NCI-H1436 treated with DMSO at 0.1 percent for 48 hours (cell line): ENCODE data around the gene EFNA1.
"Not testable (repeated sequence)": the region's sequence is repeated elsewhere in the genome, so short reads cannot be mapped to it uniquely, and the experiment has no call there.

Experiments used
- DNase-seq: peaks from one replicate; lab custom pipeline; 2025; lab: John Stamatoyannopoulos, UW

The EFNA1 gene

DNA sequence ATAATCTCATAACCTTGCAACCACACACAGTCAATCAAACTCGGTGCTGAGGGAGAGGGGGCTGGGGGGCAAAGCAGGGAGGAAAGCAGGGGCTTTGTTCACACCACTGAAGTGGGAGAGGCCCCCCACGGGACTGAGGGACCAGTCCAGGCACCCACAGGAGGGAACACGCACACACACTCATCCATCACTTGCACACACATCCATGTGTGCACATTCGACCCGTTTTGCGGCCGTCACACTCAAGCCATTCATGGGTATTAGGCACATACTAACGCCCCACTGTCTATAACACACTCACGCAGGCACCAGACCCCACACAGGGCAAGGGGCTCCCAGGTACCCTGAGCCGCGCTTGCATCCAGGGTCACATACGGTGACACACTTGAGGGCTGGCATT lies 35.0 kb upstream of the EFNA1 start:
- DNase-seq: no peak

DNA sequence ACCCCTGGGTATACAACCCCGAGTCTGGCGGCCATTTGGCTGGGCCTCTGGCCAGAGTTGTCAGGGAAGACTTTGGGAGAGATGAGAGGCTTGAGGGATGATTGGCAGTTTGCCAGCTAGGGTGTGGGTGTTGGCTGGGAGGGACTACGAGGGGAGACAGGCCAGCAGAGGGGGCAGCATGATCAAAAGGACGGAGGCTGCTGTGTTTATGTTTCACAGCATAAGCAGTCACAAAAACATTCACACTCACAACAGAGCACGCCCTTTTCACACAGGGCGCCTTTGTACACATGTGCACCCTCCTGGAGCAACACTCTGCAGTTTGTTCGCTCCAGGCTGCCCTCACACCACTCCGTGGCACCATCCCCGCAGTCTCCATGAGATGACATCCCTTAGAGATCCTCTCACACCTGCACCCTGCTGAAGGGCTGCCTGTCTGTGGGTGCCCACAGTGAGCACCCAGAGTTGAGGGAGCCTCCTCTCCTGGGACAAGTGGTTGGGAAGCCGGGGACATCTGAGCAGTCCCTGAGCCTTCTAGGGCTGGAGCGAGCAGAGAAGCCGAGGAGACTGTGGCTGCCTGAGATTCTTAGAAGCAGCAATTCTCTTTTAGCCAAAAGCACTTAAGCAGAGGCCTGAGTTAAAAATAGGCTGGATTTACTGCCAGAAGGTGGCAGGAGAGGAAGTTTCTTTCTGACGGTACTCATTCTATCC lies 33.6 kb upstream of the EFNA1 start:
- DNase-seq: no peak

DNA sequence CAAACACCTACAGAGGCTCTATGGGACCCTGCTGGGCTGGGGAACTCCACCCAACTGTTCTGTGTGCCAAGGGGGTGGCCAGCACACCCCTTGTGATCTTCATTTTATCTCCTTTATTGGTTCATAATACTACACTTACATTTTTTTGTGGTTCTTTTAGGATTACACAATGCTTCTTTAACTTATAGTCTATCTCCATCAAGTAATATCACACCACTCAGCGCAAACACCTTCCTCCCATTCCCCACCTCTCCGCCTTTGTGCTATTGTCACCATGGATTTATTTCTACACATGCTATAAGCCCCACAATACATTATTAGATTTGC lies 33.1 kb upstream of the EFNA1 start:
- no peak for DNase-seq

DNA sequence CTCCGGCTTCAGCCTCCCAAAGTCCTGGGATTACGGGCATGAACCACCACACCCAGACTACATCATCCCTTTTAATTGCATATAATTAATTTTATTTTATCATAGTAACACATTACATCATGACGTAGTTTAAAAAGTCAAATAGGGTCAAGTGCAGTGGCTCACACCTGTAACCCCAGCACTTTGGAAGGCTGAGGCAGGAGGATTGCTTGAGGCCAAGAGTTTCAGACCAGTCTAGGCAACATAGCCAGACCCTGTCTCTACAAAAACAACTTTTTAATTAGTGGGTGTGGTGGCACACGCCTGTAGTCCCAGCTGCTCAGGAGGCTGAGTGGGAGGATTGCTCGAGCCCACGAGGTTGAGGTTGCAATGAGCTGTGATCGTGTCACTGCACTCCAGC lies 28.3 kb upstream of the EFNA1 start:
- no peak for DNase-seq

DNA sequence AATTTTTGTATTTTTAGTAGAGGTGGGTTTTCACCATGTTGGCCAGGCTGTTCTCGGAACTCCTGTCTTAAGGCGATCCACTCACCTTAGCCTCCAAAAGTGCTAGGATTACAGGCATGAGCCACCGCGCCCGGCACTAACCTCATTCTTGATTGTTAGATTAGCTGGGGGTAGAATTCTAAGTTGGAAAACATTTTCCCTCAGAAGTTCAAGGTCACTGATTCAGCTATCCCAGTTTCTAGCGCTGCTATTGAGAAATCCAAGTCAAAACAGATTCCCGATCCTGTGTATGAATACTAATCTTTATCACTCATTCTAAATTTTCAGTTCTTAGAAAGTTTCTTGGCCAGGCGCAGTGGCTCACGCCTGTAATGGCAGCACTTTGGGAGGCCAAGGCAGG lies 24.4 kb upstream of the EFNA1 start:
- no peak for DNase-seq

DNA sequence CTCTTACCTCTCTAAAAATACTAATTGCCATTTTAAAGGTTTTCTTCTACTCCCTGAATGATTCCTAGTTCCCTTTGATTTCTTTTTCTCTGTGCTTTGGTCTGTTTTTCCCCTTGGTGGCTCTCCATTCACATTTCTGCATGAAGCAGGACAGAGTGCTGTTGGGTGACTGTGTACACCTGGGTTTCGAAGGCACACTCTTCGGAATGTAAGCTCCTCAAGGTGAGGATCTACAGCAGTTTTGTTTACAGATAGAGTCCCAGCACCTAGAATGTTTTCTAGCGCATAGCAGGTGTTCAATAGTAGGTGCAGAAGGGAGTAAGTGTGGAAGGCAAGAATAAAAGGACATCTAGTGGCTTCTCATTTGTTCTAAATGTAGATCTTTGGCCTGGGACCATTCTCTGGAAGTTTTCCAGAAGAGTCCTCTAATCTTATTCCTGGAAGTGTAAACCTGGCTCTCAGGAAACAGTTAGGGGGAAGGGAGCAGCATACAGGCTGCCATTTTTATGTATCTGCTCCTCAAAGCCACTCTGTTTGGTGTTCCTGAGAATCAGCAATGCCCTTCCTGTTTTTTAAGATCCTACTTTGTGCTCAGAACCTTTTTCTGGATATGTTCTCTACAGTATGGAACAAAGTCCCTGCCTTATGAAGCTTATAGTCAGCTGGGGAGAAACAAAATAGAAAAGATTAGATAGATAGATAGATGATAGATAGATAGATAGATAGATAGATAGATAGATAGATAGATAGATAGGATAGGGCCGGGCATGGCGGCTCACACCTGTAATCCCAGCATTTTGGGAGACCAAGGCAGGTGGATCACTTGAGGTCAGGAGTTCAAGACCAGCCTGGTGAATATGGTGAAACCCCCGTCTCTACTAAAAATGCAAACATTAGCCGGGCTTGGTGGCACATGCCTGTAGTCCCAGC lies 22.8 kb upstream of the EFNA1 start:
- no peak for DNase-seq

DNA sequence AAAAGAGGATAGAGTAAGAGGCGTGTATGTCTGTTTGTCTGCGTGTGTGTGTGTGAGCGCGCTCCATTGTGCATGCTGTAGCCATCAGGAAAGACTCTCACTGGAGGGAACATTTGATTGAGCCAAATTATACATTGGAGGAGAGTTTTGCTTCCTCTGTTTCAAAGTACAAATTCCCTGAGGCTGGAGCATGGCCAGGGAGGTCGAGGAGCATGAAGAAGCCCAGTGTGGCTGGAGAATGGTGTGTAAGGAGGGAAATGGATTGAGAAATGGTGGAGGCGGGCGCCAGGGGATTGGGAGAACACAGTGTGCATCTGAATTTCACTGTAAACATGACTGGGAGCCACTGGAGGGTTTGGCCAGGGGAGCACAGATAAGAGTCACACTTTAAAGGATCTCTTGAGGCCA lies 22.1 kb upstream of the EFNA1 start:
- no peak for DNase-seq

DNA sequence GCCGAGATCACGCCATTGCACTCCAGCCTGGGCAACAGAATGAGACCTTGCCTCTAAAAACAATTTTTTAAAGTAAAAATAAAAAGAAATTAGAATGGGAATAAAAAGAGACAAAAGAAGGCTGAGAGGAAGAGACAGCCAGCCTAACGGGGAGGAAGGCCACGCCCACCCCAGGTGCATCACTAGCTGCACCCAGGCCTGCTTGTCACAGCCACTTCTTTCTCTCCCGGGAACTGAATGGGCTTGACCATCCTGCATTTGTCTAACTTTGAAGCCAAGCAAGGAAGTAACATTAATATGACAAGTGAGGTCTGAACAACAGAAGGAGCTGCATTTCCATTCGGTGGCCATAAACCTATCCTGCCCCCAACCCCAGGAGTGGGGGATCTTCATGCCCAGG lies 20.8 kb upstream of the EFNA1 start:
- no peak for DNase-seq

DNA sequence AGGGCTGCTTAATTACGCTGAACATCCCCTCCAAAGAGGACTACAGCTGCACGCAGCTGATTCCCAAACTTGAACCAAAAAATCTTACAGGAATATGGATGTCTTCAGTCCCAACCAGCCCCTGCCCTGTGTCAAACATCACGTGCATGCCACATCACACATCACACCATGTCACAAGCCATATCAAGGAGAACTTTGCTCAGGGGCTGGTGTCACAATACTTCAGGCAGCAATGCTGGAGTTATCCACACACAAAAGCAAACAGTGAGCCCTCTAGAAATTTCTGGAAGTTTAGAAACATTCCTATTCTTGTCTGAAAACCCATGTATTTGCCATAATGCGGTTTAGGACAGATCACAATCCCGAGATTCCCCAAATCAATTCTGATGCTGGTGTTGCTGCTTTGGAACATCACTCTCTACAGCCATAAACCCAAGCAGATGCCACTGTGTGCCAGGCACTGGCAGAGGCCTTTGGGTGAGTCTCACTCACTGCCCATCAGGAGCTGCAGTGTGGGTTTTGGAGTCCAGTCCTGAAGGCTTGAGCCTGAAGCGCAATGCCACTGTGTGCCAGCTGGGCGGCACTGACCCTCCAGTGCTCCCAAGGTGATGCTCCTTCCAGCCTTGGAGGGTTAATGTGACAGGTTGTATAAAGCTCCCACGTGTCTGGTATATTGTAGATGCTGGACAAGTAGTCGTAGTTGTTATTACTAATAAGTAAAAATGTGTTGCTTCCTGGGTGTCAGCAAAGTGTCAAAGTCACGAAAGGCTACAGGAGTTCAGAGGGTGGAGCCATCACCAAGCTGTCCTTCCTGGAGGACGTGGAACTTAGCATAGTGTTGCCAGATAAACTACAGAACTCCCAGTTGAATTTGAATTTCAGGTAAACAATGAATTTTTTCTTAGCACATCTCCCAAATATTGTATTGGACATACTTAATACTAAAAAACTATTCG lies 20.1 kb upstream of the EFNA1 start:
- DNase-seq: no peak

DNA sequence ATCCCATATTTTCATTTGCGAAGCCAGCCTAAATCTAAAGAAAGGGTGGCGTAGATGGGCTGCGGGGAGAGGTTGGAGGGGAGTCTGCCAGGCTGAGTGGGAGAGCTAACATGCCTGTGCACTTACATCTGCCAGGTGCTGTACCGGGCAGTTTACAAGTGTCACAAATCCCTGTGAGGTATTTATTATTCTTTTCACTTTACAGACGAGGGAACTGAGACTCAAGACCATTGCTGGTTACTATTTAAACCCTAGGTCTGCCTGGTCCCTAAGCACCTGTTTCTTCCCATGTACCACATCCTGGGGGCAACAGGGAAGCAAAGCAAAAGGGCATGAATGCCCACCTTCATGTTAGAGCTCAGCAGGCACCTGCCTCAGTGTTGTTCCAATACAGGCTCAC lies 19.4 kb upstream of the EFNA1 start:
- DNase-seq: no peak

DNA sequence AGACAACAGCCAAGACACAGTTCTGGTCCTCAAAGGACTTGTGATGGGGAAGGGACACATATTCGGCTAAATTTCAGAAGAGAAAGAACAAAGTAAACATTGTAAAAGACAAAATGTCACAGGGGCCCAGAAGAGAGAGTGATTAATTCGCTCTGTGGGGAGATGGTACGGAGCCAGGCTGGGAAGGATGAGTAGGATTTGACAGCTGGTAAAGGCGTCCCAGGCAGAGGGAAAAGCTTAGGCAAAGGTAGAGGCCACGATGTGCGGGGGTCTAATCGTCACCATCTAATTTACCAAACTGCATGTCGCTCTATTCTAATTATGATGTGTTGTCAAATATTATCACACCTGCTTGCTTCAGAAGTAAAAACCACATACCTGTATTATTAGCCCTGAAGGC lies 17.3 kb upstream of the EFNA1 start:
- DNase-seq: no peak

DNA sequence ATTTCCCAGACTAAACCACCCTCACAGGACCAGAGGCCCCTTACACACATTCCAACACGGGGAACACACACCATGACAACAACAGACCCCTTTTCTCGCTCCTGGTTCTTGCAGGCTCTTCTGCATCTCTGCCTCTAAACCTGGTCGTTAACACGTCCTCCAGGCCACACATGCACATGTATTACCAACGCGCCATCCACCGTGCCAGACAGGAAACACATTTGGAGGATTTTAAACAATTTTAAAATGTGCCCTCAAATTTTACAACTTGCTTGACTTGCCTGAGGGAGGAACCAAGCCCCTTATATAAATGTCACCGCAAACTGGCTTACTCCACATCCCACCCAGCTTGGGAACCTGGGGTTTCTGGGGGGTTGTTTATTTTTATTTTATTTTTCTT lies 16.9 kb upstream of the EFNA1 start:
- DNase-seq: no peak

DNA sequence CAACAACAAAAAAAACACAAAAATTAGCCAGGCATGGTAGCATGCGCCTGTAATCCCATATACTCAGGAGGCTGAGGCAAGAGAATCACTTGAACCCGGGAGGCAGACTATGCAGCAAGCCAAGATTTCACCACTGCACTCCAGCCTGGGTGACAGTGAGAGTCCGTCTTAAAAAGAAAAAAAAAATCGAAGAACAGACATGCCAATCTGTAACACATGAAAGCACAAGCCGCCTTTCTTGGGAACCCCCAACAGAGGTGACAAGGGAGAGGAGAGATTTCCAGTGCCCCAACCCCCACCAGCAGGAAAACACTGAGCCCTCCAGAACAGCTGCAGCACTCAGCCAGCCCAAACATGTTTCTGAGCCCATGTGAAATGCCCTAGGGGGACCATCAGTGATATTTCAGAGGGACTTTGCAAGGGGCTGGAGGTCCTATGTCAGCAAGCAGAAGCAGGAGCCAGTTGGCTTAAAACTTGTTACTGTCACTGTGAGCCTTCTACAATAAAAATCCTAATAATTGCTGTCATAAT lies 14.2 kb upstream of the EFNA1 start:
- DNase-seq: no peak

DNA sequence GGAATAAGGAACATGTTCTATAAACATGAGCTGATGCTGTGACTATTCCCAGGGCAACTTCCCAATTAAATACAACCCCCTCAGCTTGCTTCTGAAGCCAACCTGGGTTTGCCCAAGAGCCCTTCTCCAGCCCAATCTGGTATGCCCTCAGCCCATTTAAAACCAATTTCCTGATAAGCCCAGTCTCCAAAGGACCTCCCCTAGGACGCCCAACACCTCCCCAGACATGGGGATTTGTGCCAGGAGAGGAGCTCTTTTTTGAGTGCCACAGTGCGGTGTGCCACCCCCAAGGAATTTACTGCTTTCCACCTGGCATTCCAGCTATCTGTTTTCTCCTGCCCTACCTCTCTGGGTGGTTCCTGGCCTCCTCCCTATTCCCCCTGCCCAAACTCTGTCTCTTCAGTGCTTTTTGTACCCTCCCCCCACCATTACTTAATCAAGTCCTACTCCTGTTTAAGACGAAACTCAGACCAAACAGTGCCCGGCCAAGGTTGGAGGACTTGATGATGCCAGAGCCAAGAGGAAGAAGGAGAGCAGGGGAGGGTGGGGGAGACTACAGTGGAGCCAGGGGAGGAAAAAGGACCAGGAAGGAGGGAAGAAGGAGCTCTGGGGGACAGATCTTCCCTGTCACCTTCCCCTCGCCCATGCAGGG lies 11.4 kb upstream of the EFNA1 start:
- DNase-seq: no peak

DNA sequence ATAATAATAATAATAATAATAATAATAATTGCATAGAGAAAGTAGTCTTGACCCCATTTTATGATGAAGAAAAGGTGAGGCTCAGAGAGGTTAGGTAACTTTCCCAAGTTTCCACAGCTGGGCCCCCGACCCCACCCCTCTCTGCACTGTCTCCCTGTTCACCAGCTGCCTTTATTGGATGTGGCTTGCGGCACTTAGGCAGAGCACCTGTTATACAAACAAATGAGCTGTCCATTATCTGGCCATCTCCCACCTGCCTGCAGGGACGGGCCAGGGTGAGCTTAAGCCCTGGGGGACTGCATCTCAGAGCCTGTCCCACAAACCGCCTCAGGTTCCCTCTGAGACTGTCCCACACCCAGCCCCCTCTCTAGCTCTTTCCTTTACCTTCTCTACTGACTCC lies 10.1 kb upstream of the EFNA1 start:
- DNase-seq: no peak

DNA sequence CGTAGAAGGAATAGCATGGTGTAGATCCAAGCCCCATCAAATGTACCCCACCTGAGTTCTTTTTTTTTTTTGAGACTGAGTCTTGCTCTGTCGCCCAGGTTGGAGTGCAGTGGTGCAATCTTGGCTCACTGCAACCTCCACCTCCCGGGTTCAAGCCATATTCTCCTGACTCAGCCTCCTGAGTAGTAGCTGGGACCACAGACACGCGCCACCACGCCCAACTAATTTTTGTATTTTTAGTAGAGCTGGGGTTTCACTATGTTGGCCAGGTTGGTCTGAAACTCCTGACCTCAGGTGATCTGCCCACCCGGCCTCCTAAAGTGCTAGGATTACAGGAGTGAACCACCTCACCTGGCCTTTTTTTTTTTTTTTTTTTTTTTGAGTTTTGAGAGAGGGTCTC lies 9.6 kb upstream of the EFNA1 start:
- not testable (repeated sequence) for DNase-seq

DNA sequence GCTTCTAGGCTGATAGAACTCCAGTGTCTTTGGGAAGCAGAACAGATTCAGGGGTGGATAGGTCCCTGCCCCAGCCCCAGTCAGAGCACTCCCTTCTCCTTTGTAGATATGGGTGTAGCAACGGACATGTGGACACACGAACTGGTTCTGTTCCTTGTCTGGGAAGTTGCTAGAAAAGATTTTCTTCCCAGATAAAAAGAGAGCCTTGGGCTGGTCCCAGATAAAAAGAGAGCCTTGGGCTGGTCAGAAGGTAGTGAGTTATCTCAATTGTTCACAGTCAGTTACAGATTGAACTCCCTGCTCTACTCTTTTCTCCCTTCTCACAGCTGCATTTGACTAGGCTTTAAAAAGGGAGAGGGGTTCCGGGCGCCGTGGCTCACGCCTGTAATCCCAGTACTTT lies 7.4 kb upstream of the EFNA1 start:
- DNase-seq: no peak

DNA sequence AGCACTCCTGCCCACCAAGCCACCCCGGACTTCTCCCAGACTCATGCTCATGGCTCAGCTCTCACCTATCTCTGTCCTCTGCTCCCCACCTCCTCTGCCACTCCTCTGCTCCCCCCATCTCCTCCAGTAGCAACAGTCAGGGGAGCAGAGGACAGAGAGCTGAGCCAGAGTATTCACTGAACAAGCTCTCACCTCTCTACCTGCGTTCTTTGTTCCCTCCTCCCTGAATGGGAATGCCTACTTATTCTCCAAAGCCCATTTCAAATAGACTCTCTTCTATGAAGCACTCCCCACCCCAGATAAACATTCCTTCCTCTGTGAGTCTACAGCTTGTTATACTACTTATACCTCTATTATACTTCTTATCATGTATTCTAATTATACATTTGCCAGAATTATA lies 6.4 kb upstream of the EFNA1 start:
- no peak for DNase-seq

DNA sequence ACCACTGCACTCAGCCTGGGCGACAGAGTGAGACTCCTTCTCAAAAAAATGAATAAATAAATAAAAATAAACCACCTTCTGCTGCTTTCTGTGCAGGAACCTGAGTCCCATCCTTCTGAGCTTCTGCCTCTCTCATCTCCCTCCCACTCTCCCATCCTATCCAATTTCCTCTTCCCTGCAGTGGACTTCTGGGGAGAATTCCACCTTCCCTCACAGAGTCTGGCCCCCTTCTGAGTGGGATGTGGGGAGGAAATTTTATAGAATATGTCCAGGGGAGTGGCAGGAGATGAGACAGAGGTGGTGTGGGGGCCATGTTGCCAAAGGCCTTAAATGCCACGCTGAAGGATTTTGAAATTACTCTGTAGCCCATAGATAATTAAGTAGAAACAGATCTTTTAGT lies 5.4 kb upstream of the EFNA1 start:
- no peak for DNase-seq

DNA sequence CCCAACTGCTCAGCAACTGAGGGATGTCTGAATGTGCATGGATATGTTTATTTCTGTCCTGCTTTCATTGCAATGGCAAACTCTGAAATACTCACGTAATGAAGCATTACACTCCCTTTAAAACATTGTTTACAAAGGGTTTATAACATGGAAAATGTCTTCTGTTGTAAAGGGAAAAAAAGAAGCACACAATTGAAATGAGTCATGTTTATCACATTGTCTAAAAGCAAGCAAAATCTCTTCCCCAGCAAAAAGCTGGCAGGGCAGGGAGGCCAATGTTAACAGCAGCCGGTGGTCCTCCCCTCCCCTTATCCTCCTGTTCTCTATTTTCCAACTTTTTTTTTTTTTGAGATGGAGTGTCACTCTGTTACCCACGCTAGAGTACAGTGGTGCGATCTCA lies 3.9 kb upstream of the EFNA1 start:
- DNase-seq: no peak

DNA sequence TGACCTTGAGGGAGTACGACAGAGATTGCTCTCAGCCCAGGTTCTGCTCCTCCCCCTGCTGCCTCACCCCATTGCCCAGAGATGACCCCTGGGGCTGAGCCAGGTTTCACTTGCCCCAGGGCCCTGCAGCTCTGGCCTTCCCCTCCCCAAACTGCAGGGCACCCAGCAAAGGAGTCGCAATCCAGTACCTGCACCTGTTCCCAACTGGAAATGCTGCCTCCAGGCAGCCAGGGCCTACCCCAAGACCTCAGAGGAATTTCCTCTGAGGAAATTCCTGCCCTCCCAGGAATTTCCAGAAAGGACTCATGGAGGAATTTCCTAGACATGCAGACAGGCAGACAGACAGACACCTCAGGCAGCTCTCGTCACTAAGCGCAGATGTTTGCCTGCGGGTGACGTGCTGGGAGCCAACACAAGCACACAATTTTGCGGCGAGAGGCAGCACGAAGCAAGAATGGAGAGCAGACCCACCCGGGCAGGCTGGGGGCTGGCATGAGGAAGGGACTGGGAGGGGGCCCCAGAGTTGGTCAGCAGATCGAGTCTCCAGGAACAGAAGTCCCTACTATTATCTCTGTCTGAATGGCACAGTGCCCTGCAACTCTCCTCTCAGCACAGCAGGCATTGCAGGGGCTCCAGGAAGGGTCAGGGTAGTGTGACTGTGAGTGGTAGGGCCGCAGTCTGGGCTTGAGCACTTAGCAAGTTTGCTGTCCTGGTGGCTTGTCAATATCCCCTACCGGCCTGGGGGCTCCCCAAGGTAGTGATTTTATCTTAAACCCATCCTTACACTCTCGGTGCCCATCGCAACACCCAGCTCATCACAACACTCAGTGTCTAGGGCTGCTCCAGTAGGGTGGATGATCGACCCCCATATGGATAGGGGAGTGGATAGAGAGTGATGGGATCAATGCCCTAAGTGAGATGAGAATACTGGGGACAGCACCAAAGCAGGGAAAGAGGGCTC lies 2.9 kb upstream of the EFNA1 start:
- DNase-seq: no peak
